ENCODE data around the gene SLX4IP. TPM values are rescaled to one million over a fixed set of nuclear protein-coding genes. Genes with fewer than 3 reads are reported as not detected.

SLX4IP gene
- total and polyA plus RNA-seq, 2 of the 13 experiments (the other 11 are each of a cell fraction or from before 2014, with no cell fraction given), result 3.6 to 7.3 TPM

- TF ChIP-seq TBL1XR1 (IDR thresholded peaks at IDR 0.05; ENCODE audit: borderline replicate concordance, low read length, partially characterized antibody), result peak; percentile 40
- peak; percentile 70 for TF ChIP-seq POLR2G (IDR thresholded peaks at IDR 0.05; ENCODE audit: low read depth, low read length)
- TF ChIP-seq ZSCAN31 (CRISPR knock-in tag; IDR thresholded peaks at IDR 0.05; ENCODE audit: low read depth), result no peak; the same call in 1 of the 2 replicates
- 0 out of 4 replicates have a peak, but pooled peaks of 1 of the 2 experiments have one; percentile 17 for TF ChIP-seq NR2F1 (CRISPR knock-in tag; IDR thresholded peaks at IDR 0.05)
- TF ChIP-seq ZNF354B (CRISPR knock-in tag; IDR thresholded peaks at IDR 0.05), result no peak
- 0 out of 2 replicates have a peak, but pooled peaks have one; percentile 20 for TF ChIP-seq ZNF597 (CRISPR knock-in tag; IDR thresholded peaks at IDR 0.05)
- peak; percentile 32; the same call in 1 of the 2 replicates for TF ChIP-seq ZNF615 (CRISPR knock-in tag; IDR thresholded peaks at IDR 0.05; ENCODE audit: borderline replicate concordance)
- TF ChIP-seq ZSCAN12 (CRISPR knock-in tag; IDR thresholded peaks at IDR 0.05), result no peak
- TF ChIP-seq ARNT (IDR thresholded peaks at IDR 0.05), result no peak
- peak; percentile 84 for TF ChIP-seq TP53 (CRISPR knock-in tag; conservative IDR thresholded peaks at IDR 0.05)
- no peak; the same call in 1 of the 2 replicates for TF ChIP-seq GATAD2A (CRISPR knock-in tag; IDR thresholded peaks at IDR 0.05)
- TF ChIP-seq RFXANK (CRISPR knock-in tag; IDR thresholded peaks at IDR 0.05), result no peak
- TF ChIP-seq ELF1 (CRISPR knock-in tag; IDR thresholded peaks at IDR 0.05), result no peak; the same call in 1 of the 2 replicates
- no peak for TF ChIP-seq POLR2AphosphoS5 (IDR thresholded peaks at IDR 0.05; ENCODE audit: low read depth, low read length)
- TF ChIP-seq ZNF704 (CRISPR knock-in tag; IDR thresholded peaks at IDR 0.05; ENCODE audit: borderline replicate concordance), result no peak
- no peak for TF ChIP-seq ZNF333 (CRISPR knock-in tag; IDR thresholded peaks at IDR 0.05; ENCODE audit: borderline replicate concordance)
- TF ChIP-seq CREBL2 (CRISPR knock-in tag; IDR thresholded peaks at IDR 0.05; ENCODE audit: borderline replicate concordance), result no peak
- TF ChIP-seq JUNB (CRISPR knock-in tag; IDR thresholded peaks at IDR 0.05; ENCODE audit: borderline replicate concordance), result no peak
- TF ChIP-seq, protein P1, sequence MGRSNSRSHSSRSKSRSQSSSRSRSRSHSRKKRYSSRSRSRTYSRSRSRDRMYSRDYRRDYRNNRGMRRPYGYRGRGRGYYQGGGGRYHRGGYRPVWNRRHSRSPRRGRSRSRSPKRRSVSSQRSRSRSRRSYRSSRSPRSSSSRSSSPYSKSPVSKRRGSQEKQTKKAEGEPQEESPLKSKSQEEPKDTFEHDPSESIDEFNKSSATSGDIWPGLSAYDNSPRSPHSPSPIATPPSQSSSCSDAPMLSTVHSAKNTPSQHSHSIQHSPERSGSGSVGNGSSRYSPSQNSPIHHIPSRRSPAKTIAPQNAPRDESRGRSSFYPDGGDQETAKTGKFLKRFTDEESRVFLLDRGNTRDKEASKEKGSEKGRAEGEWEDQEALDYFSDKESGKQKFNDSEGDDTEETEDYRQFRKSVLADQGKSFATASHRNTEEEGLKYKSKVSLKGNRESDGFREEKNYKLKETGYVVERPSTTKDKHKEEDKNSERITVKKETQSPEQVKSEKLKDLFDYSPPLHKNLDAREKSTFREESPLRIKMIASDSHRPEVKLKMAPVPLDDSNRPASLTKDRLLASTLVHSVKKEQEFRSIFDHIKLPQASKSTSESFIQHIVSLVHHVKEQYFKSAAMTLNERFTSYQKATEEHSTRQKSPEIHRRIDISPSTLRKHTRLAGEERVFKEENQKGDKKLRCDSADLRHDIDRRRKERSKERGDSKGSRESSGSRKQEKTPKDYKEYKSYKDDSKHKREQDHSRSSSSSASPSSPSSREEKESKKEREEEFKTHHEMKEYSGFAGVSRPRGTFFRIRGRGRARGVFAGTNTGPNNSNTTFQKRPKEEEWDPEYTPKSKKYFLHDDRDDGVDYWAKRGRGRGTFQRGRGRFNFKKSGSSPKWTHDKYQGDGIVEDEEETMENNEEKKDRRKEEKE (IDR thresholded peaks at IDR 0.05), result no peak
- TF ChIP-seq PRDM15 (CRISPR knock-in tag; IDR thresholded peaks at IDR 0.05), result no peak
Observed at GRCh38 chr20:10672624-10673127, 237.6 kb downstream of the SLX4IP start (continued).
